Fibroblast of lung (primary cell): ENCODE measurements around the gene CFAP46.

ENCODE experiments used
- CTCF ChIP-seq, 2 donors: IDR thresholded peaks in 1 of 2; conservative IDR thresholded peaks in 1 of 2; 1 replicate in 1 of 2; 2 replicates in 1 of 2; pipeline ENCODE4 v1.5.1; 2011 to 2012; ENCODE audit warnings: low read length in 2 of 2, control low read depth in 1 of 2, inconsistent platforms in 1 of 2, low read depth in 1 of 2, mild to moderate bottlenecking in 1 of 2
- EZH2 ChIP-seq: IDR thresholded peaks from 2 replicates; pipeline ENCODE4 v1.5.1; 2012; ENCODE audit warnings: low read length, control low read depth, mild to moderate bottlenecking; ENCODE audit errors: missing control alignments

DNA sequence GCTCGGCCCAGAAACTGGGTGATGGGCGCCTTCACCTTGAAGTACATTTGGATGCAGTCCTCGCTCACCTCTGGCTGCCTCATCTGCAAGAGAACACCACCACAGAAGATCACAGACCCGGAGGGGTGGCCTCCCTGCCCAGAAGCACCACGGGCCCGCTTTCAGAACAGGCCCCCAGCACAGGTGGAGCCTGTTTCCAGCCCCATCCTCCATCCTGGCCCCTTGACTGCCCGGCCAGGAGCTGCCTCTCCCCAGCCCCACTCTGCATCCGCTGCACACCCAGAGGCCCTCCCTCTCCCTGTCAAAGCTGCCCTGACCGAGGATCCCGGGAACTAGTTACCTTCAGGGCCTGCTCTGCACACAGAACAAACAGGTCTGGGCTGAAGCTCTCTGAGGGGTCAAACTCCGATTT lies 724 bp downstream of the CFAP46 start:
- no peak for TF ChIP-seq CTCF (conservative IDR thresholded peaks at IDR 0.05 in 1 of 2, IDR thresholded peaks at IDR 0.05 in 1 of 2; ENCODE audit: low read depth in 1 of 2, low read length in 2 of 2)
- no peak for TF ChIP-seq EZH2
